ENCODE data around the gene NCKAP5L. TPM values are rescaled to one million over a fixed set of nuclear protein-coding genes. Genes with fewer than 3 reads are reported as not detected.

The NCKAP5L gene
- total RNA-seq, 1 donor from 2014 or later: 63.0 TPM

DNA sequence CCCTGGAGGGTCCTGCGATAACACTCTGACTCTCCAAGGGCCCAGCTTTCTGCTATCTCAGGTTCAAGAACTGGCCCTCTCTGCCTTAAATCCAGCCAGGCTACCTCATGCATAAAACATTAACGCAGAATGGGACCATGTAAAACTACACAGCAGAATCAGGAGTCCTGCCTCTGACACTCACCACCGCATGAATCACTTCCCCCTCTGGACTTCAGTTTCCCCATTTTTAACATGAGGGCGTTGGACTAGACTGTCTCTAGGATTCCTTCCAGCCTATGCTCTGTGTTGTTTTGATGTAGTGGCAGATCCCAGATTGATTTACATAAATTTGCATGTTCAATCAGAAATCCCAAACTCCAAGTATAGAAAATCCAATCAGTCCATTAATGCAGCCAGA lies 3.3 kb downstream of the NCKAP5L start:
- DNase-seq (ENCODE audit: extremely low read depth, low read depth, low spot score): no peak

- DNase-seq (ENCODE audit: extremely low read depth, low read depth, low spot score): no peak
These were observed 3.8 kb downstream of the NCKAP5L start for GRCh38 chr12:49824416-49824815.

GRCh38 chr12:49823951-49824350 lies 4.3 kb downstream of the NCKAP5L start:
- no peak for DNase-seq (ENCODE audit: extremely low read depth, low read depth, low spot score)

DNA sequence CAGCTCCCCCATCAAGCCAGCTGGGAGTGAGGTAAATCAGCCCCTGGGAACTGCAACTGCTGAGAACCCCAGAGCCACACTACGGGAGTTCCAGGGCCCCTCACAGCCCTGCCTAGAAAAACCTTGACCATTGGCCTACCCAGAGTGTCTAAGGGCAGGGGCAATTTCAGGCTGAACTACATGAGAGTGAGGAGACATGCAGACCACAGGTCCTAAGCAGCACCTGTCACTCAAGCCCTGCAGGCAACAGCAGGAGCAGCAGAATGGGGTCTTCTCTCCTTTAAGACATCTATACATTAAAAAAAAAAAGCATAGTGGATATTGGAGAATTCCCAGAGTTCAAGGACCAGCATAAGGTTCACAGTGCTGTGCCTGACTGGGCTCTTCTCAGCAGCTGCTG lies 4.9 kb downstream of the NCKAP5L start:
- DNase-seq (ENCODE audit: extremely low read depth, low read depth, low spot score): no peak

- no peak for DNase-seq (ENCODE audit: extremely low read depth, low read depth, low spot score)
These were observed 6.6 kb downstream of the NCKAP5L start for GRCh38 chr12:49821373-49822287.

- DNase-seq (ENCODE audit: extremely low read depth, low read depth, low spot score): no peak
These were observed 8.4 kb downstream of the NCKAP5L start for GRCh38 chr12:49819786-49820185.

- no peak for DNase-seq (ENCODE audit: extremely low read depth, low read depth, low spot score)
These were observed 9.8 kb downstream of the NCKAP5L start for GRCh38 chr12:49818241-49818895.

GRCh38 chr12:49813131-49813530 lies 15.1 kb downstream of the NCKAP5L start:
- no peak for DNase-seq (ENCODE audit: extremely low read depth, low read depth, low spot score)

GRCh38 chr12:49811961-49812401 lies 16.2 kb downstream of the NCKAP5L start:
- DNase-seq (ENCODE audit: extremely low read depth, low read depth, low spot score): no peak

DNA sequence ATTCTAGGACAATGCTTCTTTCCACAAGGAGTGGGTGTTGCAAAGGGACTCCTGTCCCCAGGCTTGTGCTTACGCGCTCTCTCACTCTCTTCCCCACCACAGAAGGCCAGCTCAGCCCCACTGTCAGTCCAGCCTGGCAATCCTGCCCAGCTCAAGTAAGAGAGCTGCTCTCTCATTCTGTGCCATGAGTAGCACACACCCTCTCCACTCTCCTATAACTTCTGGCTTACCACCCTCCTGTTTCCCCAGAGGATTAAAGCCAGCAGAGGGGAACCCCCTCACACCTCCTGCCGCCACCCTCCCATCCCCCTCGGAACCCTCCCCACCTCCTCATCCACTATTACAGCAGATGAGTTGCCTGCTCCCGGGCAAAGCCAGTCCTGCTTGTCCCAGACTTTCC lies 17.1 kb downstream of the NCKAP5L start:
- no peak for DNase-seq (ENCODE audit: extremely low read depth, low read depth, low spot score)

DNA sequence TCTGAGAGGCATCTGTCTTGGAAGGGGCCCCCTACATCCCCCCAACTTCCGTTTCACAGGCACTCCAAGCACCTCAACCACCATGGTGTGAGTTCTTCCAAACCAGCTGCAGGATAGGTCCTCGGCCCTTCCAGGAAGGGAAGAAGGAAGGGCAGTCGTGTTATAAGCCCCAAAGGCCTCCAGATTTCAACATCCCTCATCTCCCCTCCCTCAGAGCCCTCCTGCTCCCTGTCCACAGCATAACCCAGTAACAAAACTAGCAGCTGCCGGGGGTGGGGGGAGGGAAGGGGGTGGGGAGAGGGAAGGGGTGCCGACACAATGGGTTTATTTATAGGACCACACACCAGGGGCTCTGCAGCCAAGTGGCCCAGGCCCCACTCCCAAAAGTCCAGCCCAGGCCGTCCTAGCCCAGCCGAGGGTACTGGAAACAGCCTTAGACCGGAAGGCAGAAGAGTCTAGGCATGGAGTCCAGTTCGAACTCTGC lies 18.3 kb downstream of the NCKAP5L start:
- no peak for DNase-seq (ENCODE audit: extremely low read depth, low read depth, low spot score)

DNA sequence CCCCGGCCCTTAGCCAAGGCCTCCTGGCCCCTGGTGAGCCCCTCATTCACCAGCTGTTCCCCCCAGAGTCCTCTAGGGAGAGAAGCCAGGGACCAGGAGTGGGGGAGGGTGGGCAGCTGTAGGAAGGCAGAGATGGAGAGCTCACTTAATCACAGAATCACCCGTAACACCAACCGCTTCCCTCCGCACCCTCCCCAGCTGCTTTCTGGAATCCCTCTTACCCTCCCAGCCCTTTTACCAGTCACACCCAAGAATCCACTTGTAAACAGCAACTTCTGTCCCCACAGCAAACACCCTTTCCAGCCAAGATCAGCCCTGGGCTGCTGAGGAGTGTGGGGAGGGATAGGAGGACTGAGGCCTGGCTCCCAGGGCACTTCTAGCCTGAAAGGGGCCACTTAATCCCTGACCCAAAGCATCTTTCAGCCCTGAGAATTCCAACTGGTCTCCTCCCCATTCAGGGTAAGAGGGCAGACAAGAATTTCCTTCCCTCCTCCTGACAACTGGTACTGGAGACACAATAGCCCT lies 18.8 kb downstream of the NCKAP5L start:
- no peak for DNase-seq (ENCODE audit: extremely low read depth, low read depth, low spot score)

- DNase-seq (ENCODE audit: extremely low read depth, low read depth, low spot score): no peak
These were observed 19.4 kb downstream of the NCKAP5L start for GRCh38 chr12:49808686-49809380.

DNA sequence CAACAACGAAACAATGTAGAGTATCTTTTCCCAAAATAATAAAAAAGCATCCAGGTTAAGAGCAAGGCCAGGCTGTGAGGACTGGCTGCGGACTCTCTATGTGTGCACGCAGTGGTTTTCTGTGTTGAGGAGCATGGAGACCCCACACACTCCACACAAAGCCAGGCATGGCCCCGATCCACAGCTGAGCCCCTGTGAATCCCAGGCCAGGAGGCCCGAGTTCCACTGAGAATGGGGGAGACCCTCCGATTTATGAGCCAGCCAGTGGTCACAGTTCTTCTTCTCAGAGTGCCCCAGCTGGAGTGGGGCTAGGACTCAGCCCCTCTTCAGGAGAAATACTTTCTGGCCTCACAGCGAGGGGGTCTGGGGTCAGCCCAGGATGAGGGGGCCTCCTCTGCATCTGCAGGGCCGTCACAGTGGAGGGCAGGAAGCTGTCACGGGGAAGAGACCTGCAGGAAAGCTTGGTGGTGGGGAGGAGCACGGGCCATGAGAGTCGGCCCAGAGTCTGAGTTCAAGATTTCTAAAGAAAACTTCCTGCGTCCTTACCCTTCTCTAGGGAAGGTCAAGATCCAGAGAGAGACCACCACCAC lies 20.1 kb downstream of the NCKAP5L start:
- no peak for DNase-seq (ENCODE audit: extremely low read depth, low read depth, low spot score)

- no peak for DNase-seq (ENCODE audit: extremely low read depth, low read depth, low spot score)
These were observed 21.3 kb downstream of the NCKAP5L start for GRCh38 chr12:49806877-49807276.

DNA sequence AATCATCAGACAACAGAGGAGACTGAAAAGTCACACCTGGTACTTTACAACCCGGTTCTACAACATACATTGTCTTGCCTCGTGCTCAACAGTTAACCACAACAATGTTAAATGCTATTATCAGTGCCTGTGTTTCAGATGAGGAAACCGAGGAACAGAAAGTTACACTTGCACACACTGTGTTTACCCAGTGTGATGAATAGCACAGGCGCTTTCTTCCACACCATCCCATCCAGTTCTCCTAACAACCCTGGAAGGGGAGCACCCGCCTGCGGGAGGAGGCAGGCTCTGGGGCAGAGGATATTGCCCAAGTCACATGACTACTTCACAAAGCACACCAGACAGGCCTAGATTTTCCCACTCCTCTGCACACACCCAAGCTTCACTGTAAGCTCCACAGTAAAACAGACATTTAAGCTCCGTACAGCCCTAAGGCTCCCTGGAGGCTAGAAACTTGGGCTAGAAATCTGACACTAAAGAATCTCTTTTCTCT lies 21.8 kb downstream of the NCKAP5L start:
- DNase-seq (ENCODE audit: extremely low read depth, low read depth, low spot score): no peak

DNA sequence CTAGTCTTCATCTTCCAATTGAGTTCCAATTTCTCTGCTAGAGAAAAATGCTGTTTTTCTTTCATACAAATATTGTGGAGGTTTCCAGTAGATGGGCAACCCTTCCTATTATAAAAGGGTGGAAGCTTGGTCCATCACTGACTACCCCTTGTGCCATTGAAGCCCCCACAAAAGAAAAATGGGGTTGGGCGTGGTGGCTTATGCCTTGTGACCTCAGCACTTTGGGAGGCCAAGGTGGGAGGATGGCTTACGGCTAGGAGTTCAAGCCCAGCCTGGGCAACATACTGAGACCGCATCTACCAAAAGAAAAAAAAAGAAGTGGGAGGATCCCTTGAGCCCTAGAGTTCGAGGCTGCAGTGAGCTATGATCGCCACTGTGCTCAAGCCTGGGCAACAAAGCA lies 22.8 kb downstream of the NCKAP5L start:
- DNase-seq (ENCODE audit: extremely low read depth, low read depth, low spot score): no peak

GRCh38 chr12:49804821-49805220 lies 23.4 kb downstream of the NCKAP5L start:
- no peak for DNase-seq (ENCODE audit: extremely low read depth, low read depth, low spot score)

- no peak for DNase-seq (ENCODE audit: extremely low read depth, low read depth, low spot score)
These were observed 24.3 kb downstream of the NCKAP5L start for GRCh38 chr12:49803693-49804450.

All from glomerular endothelial cell (primary cell).